Mammary microvascular endothelial cell (primary cell): ENCODE measurements around the gene STOML2. TPM values are rescaled to one million over a fixed set of nuclear protein-coding genes. Genes with fewer than 3 reads are reported as not detected.

ENCODE experiments used
- total RNA-seq: library from RNA; depleted of rRNA; stranded (reverse); fragments of >200 nt; gene quantifications from 2 replicates; pipeline ENCODE4 v1.2.3, GENCODE V29; 2015

The STOML2 gene
- 178 and 191 TPM in 2 replicates for total RNA-seq

GRCh38 chr9:35102769-35103659 lies at the start of gene STOML2:
TSS of gene STOML2 (minus strand) at chr9:35103131. CDS start at chr9:35103094, 37 bp downstream.

GRCh38 chr9:35115680-35116538 lies 13.0 kb upstream of the STOML2 start, which contains the start of gene ATOSB:
TSS of gene ATOSB (minus strand) at chr9:35115862. CDS start at chr9:35108274, 7,588 bp downstream.

GRCh38 chr9:35096035-35096849 lies 6.7 kb downstream of the STOML2 start, which contains the start of gene PIGO:
TSS of gene PIGO (minus strand) at chr9:35096591. CDS start at chr9:35095565, 1,026 bp downstream.

GRCh38 chr9:35079426-35080341 lies 23.2 kb downstream of the STOML2 start, which contains the start of gene FANCG:
TSS of gene FANCG (minus strand) at chr9:35079942. CDS start at chr9:35079524, 418 bp downstream.

DNA sequence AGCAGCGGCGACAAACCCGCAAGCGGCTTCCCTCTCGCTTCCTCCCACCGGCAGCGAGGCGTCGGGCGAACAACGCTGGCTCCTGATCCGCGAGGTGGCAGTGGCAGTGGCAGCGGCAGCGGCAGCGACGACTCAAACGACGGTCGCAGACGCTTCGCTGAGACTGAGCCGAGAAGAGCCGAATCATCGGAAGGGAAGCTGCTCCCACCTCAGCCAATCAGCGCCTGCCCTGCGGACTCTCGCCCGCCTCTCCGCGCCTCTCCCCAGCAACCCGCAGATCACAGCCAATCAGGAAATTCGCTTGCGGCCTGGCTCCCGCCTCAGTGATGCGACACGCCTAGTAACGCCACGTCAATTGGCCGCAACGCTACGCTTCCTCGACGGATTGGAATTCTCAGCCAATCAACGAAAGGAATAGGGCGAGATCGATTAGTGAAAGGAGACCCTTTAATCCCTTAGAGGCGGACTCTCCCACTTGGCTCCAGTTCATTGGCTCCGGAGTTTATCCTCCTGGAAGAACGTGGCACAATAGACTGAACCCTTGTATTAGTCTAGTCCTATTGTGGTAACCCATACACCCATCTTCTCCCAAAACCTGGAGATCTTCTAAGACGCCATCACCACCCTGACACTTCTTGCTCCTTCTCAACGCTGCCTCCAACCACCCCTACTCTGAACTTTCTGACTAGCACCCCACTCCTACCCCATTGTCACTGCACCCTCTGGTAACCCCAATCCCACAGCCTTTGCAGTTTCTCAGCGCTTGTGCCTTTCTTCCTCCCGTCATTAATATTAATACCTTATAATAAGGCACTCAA lies 30.3 kb downstream of the STOML2 start, which contains the start of gene VCP:
Gene VCP, minus strand, starts transcription at position 165 of the 818 bp plus-strand sequence. CDS start 272 bp downstream, outside the sequence.

Other genes with a start within 250 kb of the STOML2 start
- not detected in 2 replicates for gene PHF24, start 144.8 kb downstream of the STOML2 start, total RNA-seq
- 5.7 and 8.3 TPM in 2 replicates for gene DNAJB5, start 113.4 kb downstream of the STOML2 start, total RNA-seq
- 335 and 349 TPM in 2 replicates for gene VCP, start 30.5 kb downstream of the STOML2 start, total RNA-seq
- 23.0 and 30.5 TPM in 2 replicates for gene FANCG, start 23.2 kb downstream of the STOML2 start, total RNA-seq
- gene PIGO, start 6.5 kb downstream of the STOML2 start, total RNA-seq = 9.6 and 9.7 TPM in 2 replicates
- gene ATOSB, start 12.7 kb upstream of the STOML2 start, total RNA-seq = 31.7 and 43.8 TPM in 2 replicates
- gene UNC13B, start 58.9 kb upstream of the STOML2 start, total RNA-seq = 33.3 and 35.0 TPM in 2 replicates